ENCODE results near the gene TUBA3D.
"Not testable (repeated sequence)": the region's sequence is repeated elsewhere in the genome, so short reads cannot be mapped to it uniquely, and the experiment has no call there.

The TUBA3D gene

GRCh38 chr2:131475831-131476230, at the start of gene TUBA3D:
Gene TUBA3D, plus strand, starts transcription at chr2:131476119. Its CDS starts 81 bp downstream, at chr2:131476200.
- Histone ChIP-seq H3K9ac (ENCODE audit: low read length in 2 of 2) (no peak within 1 kb of the TSS), H3K4me1 (ENCODE audit: control insufficient read depth, insufficient read depth, low read length) (no peaks in the 10 kb centered on the region), H3K4me3 (ENCODE audit: low read length in 2 of 2) (no peak within 1 kb of the TSS), H3K27ac (ENCODE audit: low read length) (no peak within 1 kb of the TSS), H3K27me3 (ENCODE audit: control insufficient read depth in 1 of 2, insufficient read depth in 2 of 2, low read length in 2 of 2) (no peaks in the 10 kb centered on the region), H3K36me3 (ENCODE audit: control insufficient read depth in 2 of 2, insufficient read depth in 2 of 2, low read length in 2 of 2) (no peaks in the 10 kb centered on the region), H3K9me3 (ENCODE audit: control insufficient read depth in 2 of 2, low read length in 2 of 2) (no peaks in the 10 kb centered on the region)

DNA sequence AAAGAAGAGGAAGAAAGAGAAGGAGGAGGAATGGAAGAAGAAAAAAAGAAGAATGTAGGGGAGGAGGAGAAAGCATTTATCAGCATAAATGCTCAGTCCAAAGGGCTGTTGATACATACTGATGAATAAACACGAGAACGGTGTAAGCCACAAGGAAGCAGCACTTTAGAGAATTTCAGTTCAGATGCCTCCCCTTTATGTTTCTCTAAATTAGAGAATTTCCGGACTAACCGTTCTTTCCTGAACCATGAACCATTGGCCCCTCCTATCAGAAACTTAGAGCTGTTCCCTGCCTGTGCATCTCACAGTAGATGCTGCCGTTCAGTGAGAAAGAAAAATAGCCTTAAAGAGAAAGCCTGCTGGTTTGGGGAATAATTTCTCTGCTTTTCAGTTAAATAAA, 49.2 kb upstream of the TUBA3D start:
- Histone ChIP-seq H3K9ac (ENCODE audit: low read length in 2 of 2) (no peak overlapping the region), H3K27ac (ENCODE audit: low read length) (no peak overlapping the region), H3K27me3 (ENCODE audit: control insufficient read depth in 1 of 2, insufficient read depth in 2 of 2, low read length in 2 of 2) (peaks cover 23 to 32% of the 10 kb centered on the region in 2 donors), H3K36me3 (ENCODE audit: control insufficient read depth in 2 of 2, insufficient read depth in 2 of 2, low read length in 2 of 2) (no peaks in the 10 kb centered on the region), H3K4me3 (ENCODE audit: low read length in 2 of 2) (no peak overlapping the region), H3K9me3 (ENCODE audit: control insufficient read depth in 2 of 2, low read length in 2 of 2) (no peaks in the 10 kb centered on the region), H3K4me1 (ENCODE audit: control insufficient read depth, insufficient read depth, low read length) (no peaks in the 10 kb centered on the region)

- Histone ChIP-seq H3K9me3 (ENCODE audit: control insufficient read depth in 2 of 2, low read length in 2 of 2) (no peaks in the 10 kb centered on the region), H3K9ac (ENCODE audit: low read length in 2 of 2) (no peak overlapping the region), H3K4me1 (ENCODE audit: control insufficient read depth, insufficient read depth, low read length) (no peaks in the 10 kb centered on the region), H3K36me3 (ENCODE audit: control insufficient read depth in 2 of 2, insufficient read depth in 2 of 2, low read length in 2 of 2) (no peaks in the 10 kb centered on the region), H3K27me3 (ENCODE audit: control insufficient read depth in 1 of 2, insufficient read depth in 2 of 2, low read length in 2 of 2) (peaks cover 18 to 20% of the 10 kb centered on the region in 2 donors), H3K4me3 (ENCODE audit: low read length in 2 of 2) (no peak overlapping the region), H3K27ac (ENCODE audit: low read length) (no peak overlapping the region)
Observed at GRCh38 chr2:131431336-131431735, 44.6 kb upstream of the TUBA3D start.

GRCh38 chr2:131440742-131441468, 35.0 kb upstream of the TUBA3D start:
- H3K9me3 ChIP-seq (ENCODE audit: control insufficient read depth in 2 of 2, low read length in 2 of 2); H3K36me3 ChIP-seq (ENCODE audit: control insufficient read depth in 2 of 2, insufficient read depth in 2 of 2, low read length in 2 of 2); H3K4me1 ChIP-seq (ENCODE audit: control insufficient read depth, insufficient read depth, low read length); H3K27ac ChIP-seq (ENCODE audit: low read length); H3K4me3 ChIP-seq (ENCODE audit: low read length in 2 of 2); H3K27me3 ChIP-seq (ENCODE audit: control insufficient read depth in 1 of 2, insufficient read depth in 2 of 2, low read length in 2 of 2); H3K9ac ChIP-seq (ENCODE audit: low read length in 2 of 2): not testable (repeated sequence)

- H3K36me3 ChIP-seq (ENCODE audit: control insufficient read depth in 2 of 2, insufficient read depth in 2 of 2, low read length in 2 of 2); H3K4me3 ChIP-seq (ENCODE audit: low read length in 2 of 2); H3K9me3 ChIP-seq (ENCODE audit: control insufficient read depth in 2 of 2, low read length in 2 of 2); H3K4me1 ChIP-seq (ENCODE audit: control insufficient read depth, insufficient read depth, low read length); H3K27ac ChIP-seq (ENCODE audit: low read length); H3K27me3 ChIP-seq (ENCODE audit: control insufficient read depth in 1 of 2, insufficient read depth in 2 of 2, low read length in 2 of 2); H3K9ac ChIP-seq (ENCODE audit: low read length in 2 of 2): not testable (repeated sequence)
Observed at GRCh38 chr2:131444736-131445514, 31.0 kb upstream of the TUBA3D start.

- not testable (repeated sequence) for H3K9me3 ChIP-seq (ENCODE audit: control insufficient read depth in 2 of 2, low read length in 2 of 2); H3K36me3 ChIP-seq (ENCODE audit: control insufficient read depth in 2 of 2, insufficient read depth in 2 of 2, low read length in 2 of 2)
Observed at GRCh38 chr2:131445515-131445797, 30.5 kb upstream of the TUBA3D start.

GRCh38 chr2:131445896-131446295, 30.0 kb upstream of the TUBA3D start:
- Histone ChIP-seq H3K27me3 (ENCODE audit: control insufficient read depth in 1 of 2, insufficient read depth in 2 of 2, low read length in 2 of 2) (no peaks in the 10 kb centered on the region), H3K9me3 (ENCODE audit: control insufficient read depth in 2 of 2, low read length in 2 of 2) (no peaks in the 10 kb centered on the region), H3K4me3 (ENCODE audit: low read length in 2 of 2) (no peak overlapping the region), H3K27ac (ENCODE audit: low read length) (no peak overlapping the region), H3K9ac (ENCODE audit: low read length in 2 of 2) (no peak overlapping the region), H3K4me1 (ENCODE audit: control insufficient read depth, insufficient read depth, low read length) (no peaks in the 10 kb centered on the region), H3K36me3 (ENCODE audit: control insufficient read depth in 2 of 2, insufficient read depth in 2 of 2, low read length in 2 of 2) (no peaks in the 10 kb centered on the region)

More at GRCh38 chr2:131445515-131445797, 30.5 kb upstream of the TUBA3D start:
- not testable (repeated sequence) for H3K4me1 ChIP-seq (ENCODE audit: control insufficient read depth, insufficient read depth, low read length); H3K4me3 ChIP-seq (ENCODE audit: low read length in 2 of 2); H3K9ac ChIP-seq (ENCODE audit: low read length in 2 of 2); H3K27ac ChIP-seq (ENCODE audit: low read length); H3K27me3 ChIP-seq (ENCODE audit: control insufficient read depth in 1 of 2, insufficient read depth in 2 of 2, low read length in 2 of 2)

DNA sequence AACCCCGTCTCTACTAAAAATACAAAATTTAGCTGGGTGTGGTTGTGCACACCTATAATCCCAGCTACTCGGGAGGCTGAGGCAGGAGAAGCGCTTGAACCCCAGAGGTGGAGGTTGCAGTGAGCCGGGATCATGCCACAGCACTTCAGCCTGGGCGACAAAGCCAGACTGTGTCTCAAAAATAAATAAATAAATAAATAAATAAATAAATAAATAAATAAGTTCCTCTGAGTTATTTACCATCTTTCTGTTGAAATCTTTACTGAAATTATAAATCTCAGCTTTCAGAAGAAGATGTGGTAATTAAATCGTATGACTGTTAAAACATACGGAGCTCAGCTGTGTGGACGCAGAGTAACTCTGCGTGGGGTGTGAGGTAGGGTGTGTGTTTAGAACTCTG, 27.9 kb upstream of the TUBA3D start:
- not testable (repeated sequence) for H3K27ac ChIP-seq (ENCODE audit: low read length); H3K36me3 ChIP-seq (ENCODE audit: control insufficient read depth in 2 of 2, insufficient read depth in 2 of 2, low read length in 2 of 2); H3K9me3 ChIP-seq (ENCODE audit: control insufficient read depth in 2 of 2, low read length in 2 of 2); H3K27me3 ChIP-seq (ENCODE audit: control insufficient read depth in 1 of 2, insufficient read depth in 2 of 2, low read length in 2 of 2); H3K9ac ChIP-seq (ENCODE audit: low read length in 2 of 2); H3K4me3 ChIP-seq (ENCODE audit: low read length in 2 of 2); H3K4me1 ChIP-seq (ENCODE audit: control insufficient read depth, insufficient read depth, low read length)

- H3K36me3 ChIP-seq (ENCODE audit: control insufficient read depth in 2 of 2, insufficient read depth in 2 of 2, low read length in 2 of 2), result not testable (repeated sequence)
Observed at GRCh38 chr2:131451265-131451949, 24.5 kb upstream of the TUBA3D start.

GRCh38 chr2:131454914-131455313, 21.0 kb upstream of the TUBA3D start:
- not testable (repeated sequence) for H3K36me3 ChIP-seq (ENCODE audit: control insufficient read depth in 2 of 2, insufficient read depth in 2 of 2, low read length in 2 of 2); H3K9ac ChIP-seq (ENCODE audit: low read length in 2 of 2); H3K27me3 ChIP-seq (ENCODE audit: control insufficient read depth in 1 of 2, insufficient read depth in 2 of 2, low read length in 2 of 2); H3K4me3 ChIP-seq (ENCODE audit: low read length in 2 of 2); H3K9me3 ChIP-seq (ENCODE audit: control insufficient read depth in 2 of 2, low read length in 2 of 2); H3K27ac ChIP-seq (ENCODE audit: low read length); H3K4me1 ChIP-seq (ENCODE audit: control insufficient read depth, insufficient read depth, low read length)

More at GRCh38 chr2:131451265-131451949, 24.5 kb upstream of the TUBA3D start:
- H3K9ac ChIP-seq (ENCODE audit: low read length in 2 of 2); H3K27me3 ChIP-seq (ENCODE audit: control insufficient read depth in 1 of 2, insufficient read depth in 2 of 2, low read length in 2 of 2); H3K4me1 ChIP-seq (ENCODE audit: control insufficient read depth, insufficient read depth, low read length); H3K4me3 ChIP-seq (ENCODE audit: low read length in 2 of 2); H3K27ac ChIP-seq (ENCODE audit: low read length); H3K9me3 ChIP-seq (ENCODE audit: control insufficient read depth in 2 of 2, low read length in 2 of 2): not testable (repeated sequence)

DNA sequence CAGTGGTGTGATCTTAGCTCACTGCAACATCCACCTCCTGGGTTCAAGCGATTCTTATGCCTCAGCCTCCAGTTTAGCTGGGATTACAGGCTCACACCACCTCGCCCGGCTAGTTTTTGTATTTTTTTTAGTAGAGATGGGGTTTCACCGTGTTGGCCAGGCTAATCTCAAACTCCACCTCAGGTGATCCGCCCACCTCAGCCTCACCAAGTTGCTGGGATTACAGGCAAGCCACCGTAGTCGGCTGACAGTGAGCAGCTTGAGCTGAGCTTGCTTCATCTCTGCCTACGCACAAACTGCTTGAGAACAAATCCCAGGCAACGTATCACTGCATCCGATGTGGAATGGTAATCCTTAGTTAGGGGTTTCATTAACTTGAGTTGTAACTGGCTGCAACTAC, 8.2 kb upstream of the TUBA3D start:
- not testable (repeated sequence) for H3K36me3 ChIP-seq (ENCODE audit: control insufficient read depth in 2 of 2, insufficient read depth in 2 of 2, low read length in 2 of 2); H3K4me3 ChIP-seq (ENCODE audit: low read length in 2 of 2); H3K27ac ChIP-seq (ENCODE audit: low read length); H3K4me1 ChIP-seq (ENCODE audit: control insufficient read depth, insufficient read depth, low read length); H3K9me3 ChIP-seq (ENCODE audit: control insufficient read depth in 2 of 2, low read length in 2 of 2); H3K27me3 ChIP-seq (ENCODE audit: control insufficient read depth in 1 of 2, insufficient read depth in 2 of 2, low read length in 2 of 2); H3K9ac ChIP-seq (ENCODE audit: low read length in 2 of 2)
